ENCODE results near the gene CBL. TPM values are rescaled to one million over a fixed set of nuclear protein-coding genes. Genes with fewer than 3 reads are reported as not detected.
A peak's percentile ranks its signal among the peaks of the same experiment; 100 is the strongest.

Gene CBL
- total RNA-seq (20.6 TPM), polyA plus RNA-seq (ENCODE audit: insufficient read depth, low read depth, low replicate concordance) (2.0 TPM)
- long read RNA-seq, donor 1, full-length matches to known transcripts = 2 of 2 reads
- long read RNA-seq, donor 1, partial matches to known transcripts = 0 of 2 reads
- long read RNA-seq, donor 1, other reads (novel, unspliced or antisense) = 0 of 2 reads
- long read RNA-seq, donor 2, full-length matches to known transcripts = 1 of 1 reads
- long read RNA-seq, donor 2, partial matches to known transcripts = 0 of 1 reads
- long read RNA-seq, donor 2, other reads (novel, unspliced or antisense) = 0 of 1 reads
- long read RNA-seq, donor 3, full-length matches to known transcripts = 2 of 2 reads
- long read RNA-seq, donor 3, partial matches to known transcripts = 0 of 2 reads
- long read RNA-seq, donor 3, other reads (novel, unspliced or antisense) = 0 of 2 reads
- long read RNA-seq, donor 4, full-length matches to known transcripts = 5 of 5 reads
- long read RNA-seq, donor 4, partial matches to known transcripts = 0 of 5 reads
- long read RNA-seq, donor 4, other reads (novel, unspliced or antisense) = 0 of 5 reads
- long read RNA-seq, donor 5 = 0 reads
- long read RNA-seq, donor 6 = 0 reads
- long read RNA-seq, donor 7, partial matches to known transcripts = 1 of 5 reads
- long read RNA-seq, donor 7, other reads (novel, unspliced or antisense) = 4 of 5 reads
- long read RNA-seq, donor 8 = 0 reads
- long read RNA-seq, donor 9, full-length matches to known transcripts = 1 of 1 reads
- long read RNA-seq, donor 9, partial matches to known transcripts = 0 of 1 reads
- long read RNA-seq, donor 9, other reads (novel, unspliced or antisense) = 0 of 1 reads
- long read RNA-seq, donor 10 = 0 reads

GRCh38 chr11:119205574-119206510 lies at the start of gene CBL:
CBL (plus strand) TSS chr11:119206339; CDS start chr11:119206418, 79 bp downstream.
- peaks cover 0 to 5% (median 0%) of the 10 kb centered on the region in 3 donors for H3K4me1 ChIP-seq (ENCODE audit: control insufficient read depth in 2 of 3, insufficient read depth in 2 of 3, low read depth in 1 of 3, low read length in 3 of 3)
- H3K27ac ChIP-seq (ENCODE audit: low read depth in 2 of 2, low read length in 2 of 2) = peak within 1 kb of the TSS; percentile 91 to 93
- peak; percentile 97 to 98 (median 97) for DNase-seq
- no peak for FAIRE-seq
- intact Hi-C loops (cut with DNase I) = no loop called here
- H3K36me3 ChIP-seq (ENCODE audit: control insufficient read depth in 2 of 3, insufficient read depth in 3 of 3, low read length in 3 of 3) = no peaks in the 10 kb centered on the region
- H3K27me3 ChIP-seq (ENCODE audit: control insufficient read depth, insufficient read depth, low read length) = no peaks in the 10 kb centered on the region
- peak within 1 kb of the TSS; percentile 64 to 93 (median 83) for H3K4me3 ChIP-seq (ENCODE audit: low read length in 3 of 3)
- peak; percentile 76 for TF ChIP-seq CTCF (IDR thresholded peaks at IDR 0.05; ENCODE audit: borderline replicate concordance, extremely low read depth, insufficient read depth)
- no peaks in the 10 kb centered on the region for H3K9me3 ChIP-seq (ENCODE audit: control insufficient read depth in 2 of 3, insufficient read depth in 1 of 3, low read length in 3 of 3)
- H3K9ac ChIP-seq (ENCODE audit: low read length in 3 of 3) = peak within 1 kb of the TSS; percentile 59 to 81 (median 79)

DNA sequence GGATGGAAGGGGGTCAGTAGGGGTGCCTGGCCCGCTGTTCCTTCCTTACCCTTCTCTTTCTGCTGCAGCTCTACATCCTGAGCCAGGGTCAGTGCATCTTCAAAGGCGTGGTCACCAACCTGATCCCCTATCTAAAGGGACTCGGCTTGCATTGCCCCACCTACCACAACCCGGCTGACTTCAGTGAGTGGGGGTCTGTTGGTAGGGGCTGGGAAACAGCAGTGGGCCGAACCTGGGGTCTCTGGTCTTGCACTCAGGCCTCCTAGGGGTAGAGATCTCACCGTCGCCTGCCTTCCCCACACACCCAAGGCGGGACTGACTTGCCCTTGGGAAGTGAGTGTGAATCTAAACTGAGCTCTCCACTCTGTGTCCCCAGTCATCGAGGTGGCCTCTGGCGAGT lies 49.6 kb upstream of the CBL start:
- no peak for FAIRE-seq
- no peak for DNase-seq
- intact Hi-C loops (cut with DNase I) = no loop called here
- Histone ChIP-seq H3K27ac (ENCODE audit: low read depth in 2 of 2, low read length in 2 of 2) (no peak overlapping the region), H3K27me3 (ENCODE audit: control insufficient read depth, insufficient read depth, low read length) (no peaks in the 10 kb centered on the region), H3K4me3 (ENCODE audit: low read length in 3 of 3) (no peak overlapping the region), H3K4me1 (ENCODE audit: control insufficient read depth in 2 of 3, insufficient read depth in 2 of 3, low read depth in 1 of 3, low read length in 3 of 3) (no peaks in the 10 kb centered on the region), H3K9ac (ENCODE audit: low read length in 3 of 3) (no peak overlapping the region), H3K36me3 (ENCODE audit: control insufficient read depth in 2 of 3, insufficient read depth in 3 of 3, low read length in 3 of 3) (no peaks in the 10 kb centered on the region), H3K9me3 (ENCODE audit: control insufficient read depth in 2 of 3, insufficient read depth in 1 of 3, low read length in 3 of 3) (no peaks in the 10 kb centered on the region)
- no peak for TF ChIP-seq CTCF (IDR thresholded peaks at IDR 0.05; ENCODE audit: borderline replicate concordance, extremely low read depth, insufficient read depth)

GRCh38 chr11:119157063-119157462 lies 49.1 kb upstream of the CBL start:
- Histone ChIP-seq H3K9ac (ENCODE audit: low read length in 3 of 3) (no peak overlapping the region), H3K27me3 (ENCODE audit: control insufficient read depth, insufficient read depth, low read length) (no peaks in the 10 kb centered on the region), H3K4me1 (ENCODE audit: control insufficient read depth in 2 of 3, insufficient read depth in 2 of 3, low read depth in 1 of 3, low read length in 3 of 3) (no peaks in the 10 kb centered on the region), H3K36me3 (ENCODE audit: control insufficient read depth in 2 of 3, insufficient read depth in 3 of 3, low read length in 3 of 3) (no peaks in the 10 kb centered on the region), H3K27ac (ENCODE audit: low read depth in 2 of 2, low read length in 2 of 2) (no peak overlapping the region), H3K4me3 (ENCODE audit: low read length in 3 of 3) (no peak overlapping the region), H3K9me3 (ENCODE audit: control insufficient read depth in 2 of 3, insufficient read depth in 1 of 3, low read length in 3 of 3) (no peaks in the 10 kb centered on the region)
- intact Hi-C loops (cut with DNase I) = no loop called here
- TF ChIP-seq CTCF (IDR thresholded peaks at IDR 0.05; ENCODE audit: borderline replicate concordance, extremely low read depth, insufficient read depth) = no peak
- FAIRE-seq (no peak), DNase-seq (no peak)

All from kidney (tissue), 22 donors.